Glutamatergic neuron (in vitro differentiated cells): ENCODE results near the gene TBC1D22A. TPM values are rescaled to one million over a fixed set of nuclear protein-coding genes. Genes with fewer than 3 reads are reported as not detected.

Experiments
- DNase-seq: peaks from one replicate; pipeline ENCODE4 v3.0.0; 2022
- H3K27ac Mint-ChIP-seq: one replicate; pipeline ENCODE4 v1.8.0; 2020; ENCODE audit warnings: mild to moderate bottlenecking, mixed read lengths, inconsistent platforms; ENCODE audit not compliant: unreplicated experiment
- H3K27me3 Mint-ChIP-seq: one replicate; pipeline ENCODE4 v1.8.0; 2020; ENCODE audit warnings: mild to moderate bottlenecking, moderate library complexity, mixed read lengths, inconsistent platforms; ENCODE audit not compliant: unreplicated experiment
- H3K36me3 Mint-ChIP-seq: one replicate; pipeline ENCODE4 v1.8.0; 2020; ENCODE audit warnings: mild to moderate bottlenecking, mixed read lengths, inconsistent platforms; ENCODE audit not compliant: unreplicated experiment
- H3K4me1 Mint-ChIP-seq: one replicate; pipeline ENCODE4 v1.8.0; 2020; ENCODE audit warnings: mild to moderate bottlenecking, low read depth, mixed read lengths, inconsistent platforms; ENCODE audit not compliant: unreplicated experiment
- H3K4me3 Mint-ChIP-seq: one replicate; pipeline ENCODE4 v1.8.0; 2020; ENCODE audit warnings: mild to moderate bottlenecking, mixed read lengths, inconsistent platforms; ENCODE audit not compliant: unreplicated experiment
- H3K9me3 Mint-ChIP-seq: one replicate; pipeline ENCODE4 v1.8.0; 2020; ENCODE audit warnings: mild to moderate bottlenecking, moderate library complexity, mixed read lengths, inconsistent platforms; ENCODE audit not compliant: unreplicated experiment
- CTCF ChIP-seq: fragments of 200-600 bp; sonication (generic); IDR thresholded peaks from one replicate; pipeline ENCODE4 v1.5.0; 2021; ENCODE audit not compliant: partially characterized antibody, unreplicated experiment
- total RNA-seq: library from RNA; stranded (reverse); fragmentation: NEBNext Ultra II Directional; extraction: Animal tissue kit (Norgen Biotek cat#: 25700); gene quantifications from one replicate; pipeline ENCODE4 v1.2.1, GENCODE V29; 2021; ENCODE audit not compliant: unreplicated experiment

The TBC1D22A gene
- total RNA-seq, 1 donor from 2014 or later, result 23.0 TPM

DNA sequence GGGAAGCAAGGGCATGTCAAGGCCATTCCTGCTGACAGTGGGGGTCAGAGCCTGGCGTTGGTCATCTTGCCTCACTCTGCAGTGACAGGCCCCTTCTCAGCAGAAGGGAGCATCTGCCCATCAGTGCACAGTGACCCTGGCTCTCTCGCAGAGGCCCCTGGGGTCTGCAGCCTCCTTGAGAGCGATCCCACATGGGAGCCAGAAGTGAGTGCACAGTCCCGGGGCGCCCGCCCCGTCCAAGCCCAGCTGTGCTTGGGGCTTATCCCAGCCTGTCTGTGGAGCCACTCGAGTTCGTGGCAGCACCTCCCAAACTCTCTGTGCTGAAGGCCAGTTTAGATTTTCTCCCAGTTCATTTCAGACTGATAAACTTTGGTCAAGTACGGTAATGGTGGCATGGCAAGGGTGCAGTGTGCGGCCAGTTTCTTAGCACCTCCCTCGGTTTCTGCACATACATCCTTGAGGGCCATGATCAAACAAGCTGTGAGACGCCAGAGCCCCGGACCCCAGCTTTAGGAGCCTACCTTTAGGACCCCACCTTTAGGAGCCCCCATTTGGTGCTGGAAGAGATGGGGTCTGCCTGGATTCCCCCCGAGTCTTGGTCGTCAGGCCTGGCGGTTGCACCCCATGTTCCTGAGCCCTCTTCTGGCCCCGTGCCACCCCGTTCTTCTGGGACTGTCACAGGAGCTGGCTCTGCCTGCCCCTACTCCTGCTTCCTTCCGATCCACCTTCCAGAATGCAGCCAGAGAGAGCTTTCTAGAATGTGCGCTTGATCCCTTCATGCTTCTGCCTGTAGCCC, 369.4 kb downstream of the TBC1D22A start:
- Mint-ChIP-seq H3K4me1 (peaks cover 6% of the 10 kb centered on the region), H3K4me3 (no peak overlapping the region), H3K27ac (no peak overlapping the region), H3K9me3 (peaks cover 14% of the 10 kb centered on the region), H3K27me3 (peaks cover 7% of the 10 kb centered on the region), H3K36me3 (no peaks in the 10 kb centered on the region)
- no peak for DNase-seq
- TF ChIP-seq CTCF, result no peak

GRCh38 chr22:47132428-47132825, 370.0 kb downstream of the TBC1D22A start:
- Mint-ChIP-seq H3K27ac (no peak overlapping the region), H3K9me3 (peaks cover 15% of the 10 kb centered on the region), H3K27me3 (peaks cover 10% of the 10 kb centered on the region), H3K4me3 (no peak overlapping the region), H3K36me3 (no peaks in the 10 kb centered on the region), H3K4me1 (peaks cover 6% of the 10 kb centered on the region)
- TF ChIP-seq CTCF, result no peak
- no peak for DNase-seq

DNA sequence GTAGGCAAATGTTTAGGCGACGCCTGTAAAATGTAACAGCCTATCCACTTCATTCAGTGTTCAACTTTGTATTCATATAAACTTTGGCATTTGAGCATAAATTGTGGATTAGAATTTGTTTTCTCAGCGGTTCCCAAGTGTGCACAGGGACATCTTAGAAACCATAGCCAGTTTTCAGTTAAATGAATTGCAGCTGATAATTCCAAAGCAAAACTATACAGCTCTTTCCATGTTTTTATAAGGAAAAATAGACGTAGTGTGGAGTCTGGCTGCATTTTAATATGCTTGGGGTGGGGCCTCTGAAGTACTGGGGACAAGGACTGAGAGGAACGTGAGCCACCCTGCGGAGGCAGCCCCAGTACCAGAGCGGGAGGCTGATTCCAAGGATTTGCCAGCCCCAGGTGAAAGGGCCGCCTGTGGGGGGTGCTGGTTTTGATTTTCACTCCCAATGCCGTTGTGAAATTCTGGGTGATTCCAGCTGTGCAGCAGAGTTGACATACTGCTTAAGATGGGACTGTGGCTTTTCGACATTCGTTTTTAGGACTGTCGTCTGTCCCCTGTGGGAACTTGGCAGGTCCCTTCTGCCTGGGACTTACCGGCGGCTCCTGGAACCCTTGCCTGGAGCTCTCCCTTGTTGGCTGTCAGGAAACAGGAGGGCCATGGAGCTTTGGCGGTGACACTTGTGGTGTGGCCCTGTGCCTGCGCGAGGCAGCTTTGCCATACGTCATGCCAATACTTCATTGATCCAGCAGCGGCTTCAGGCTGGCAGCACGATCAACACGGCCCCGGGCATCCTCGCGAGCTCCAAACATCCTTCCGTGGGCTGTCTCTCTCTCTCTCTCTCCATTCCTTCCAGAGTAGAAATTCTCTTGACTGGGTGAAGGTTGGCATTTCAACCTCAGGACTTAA, 370.9 kb downstream of the TBC1D22A start:
- no peak for DNase-seq
- Mint-ChIP-seq H3K27me3 (peaks cover 10% of the 10 kb centered on the region), H3K4me3 (no peak overlapping the region), H3K36me3 (no peaks in the 10 kb centered on the region), H3K9me3 (peaks cover 16% of the 10 kb centered on the region), H3K4me1 (peaks cover 6% of the 10 kb centered on the region), H3K27ac (no peak overlapping the region)
- no peak for TF ChIP-seq CTCF

GRCh38 chr22:47134222-47134621, 371.8 kb downstream of the TBC1D22A start:
- TF ChIP-seq CTCF, result no peak
- H3K36me3 Mint-ChIP-seq, result no peaks in the 10 kb centered on the region
- H3K27me3 Mint-ChIP-seq, result peaks cover 8% of the 10 kb centered on the region
- H3K27ac Mint-ChIP-seq, result no peak overlapping the region
- H3K9me3 Mint-ChIP-seq, result peaks cover 15% of the 10 kb centered on the region
- no peak for DNase-seq
- H3K4me1 Mint-ChIP-seq, result peaks cover 6% of the 10 kb centered on the region
- H3K4me3 Mint-ChIP-seq, result no peak overlapping the region
